ENCODE results near the gene CLDND1.

DNA sequence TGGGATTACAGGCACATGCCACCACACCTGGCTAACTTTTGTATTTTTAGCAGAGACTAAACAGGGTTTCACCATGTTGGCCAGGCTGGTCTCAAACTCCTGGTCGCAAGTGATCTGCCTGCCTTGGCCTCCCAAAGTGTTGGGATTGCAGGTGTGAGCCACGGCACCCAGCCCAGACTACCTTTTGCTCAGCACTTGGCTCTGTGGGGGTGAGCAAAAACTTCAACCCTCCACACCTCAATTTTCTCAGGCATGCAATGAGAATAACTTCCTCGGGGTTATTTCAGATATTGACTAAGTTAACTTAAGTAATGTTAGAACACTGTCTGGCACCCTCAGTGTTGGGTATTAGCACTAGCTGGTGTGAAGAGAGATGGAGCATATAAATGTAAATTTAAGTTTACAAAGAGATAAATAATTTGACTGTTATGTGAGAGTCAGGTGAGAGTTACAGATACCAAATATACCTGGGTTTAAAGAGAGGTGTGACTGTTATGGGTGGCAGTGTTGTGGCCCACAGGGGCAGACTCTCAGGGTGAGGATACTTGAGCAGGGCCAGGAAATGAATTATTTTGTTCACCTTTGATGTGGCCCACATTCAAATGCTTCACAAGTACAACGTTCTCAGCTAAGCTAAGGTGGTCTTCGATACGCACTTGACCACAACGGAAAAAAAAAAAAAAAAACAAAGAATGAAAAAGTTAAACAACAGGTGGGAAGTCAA, 41.7 kb upstream of the CLDND1 start:
- TF ChIP-seq, protein P1, sequence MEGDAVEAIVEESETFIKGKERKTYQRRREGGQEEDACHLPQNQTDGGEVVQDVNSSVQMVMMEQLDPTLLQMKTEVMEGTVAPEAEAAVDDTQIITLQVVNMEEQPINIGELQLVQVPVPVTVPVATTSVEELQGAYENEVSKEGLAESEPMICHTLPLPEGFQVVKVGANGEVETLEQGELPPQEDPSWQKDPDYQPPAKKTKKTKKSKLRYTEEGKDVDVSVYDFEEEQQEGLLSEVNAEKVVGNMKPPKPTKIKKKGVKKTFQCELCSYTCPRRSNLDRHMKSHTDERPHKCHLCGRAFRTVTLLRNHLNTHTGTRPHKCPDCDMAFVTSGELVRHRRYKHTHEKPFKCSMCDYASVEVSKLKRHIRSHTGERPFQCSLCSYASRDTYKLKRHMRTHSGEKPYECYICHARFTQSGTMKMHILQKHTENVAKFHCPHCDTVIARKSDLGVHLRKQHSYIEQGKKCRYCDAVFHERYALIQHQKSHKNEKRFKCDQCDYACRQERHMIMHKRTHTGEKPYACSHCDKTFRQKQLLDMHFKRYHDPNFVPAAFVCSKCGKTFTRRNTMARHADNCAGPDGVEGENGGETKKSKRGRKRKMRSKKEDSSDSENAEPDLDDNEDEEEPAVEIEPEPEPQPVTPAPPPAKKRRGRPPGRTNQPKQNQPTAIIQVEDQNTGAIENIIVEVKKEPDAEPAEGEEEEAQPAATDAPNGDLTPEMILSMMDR (IDR thresholded peaks at IDR 0.05): no peak
- peak in 1 of 2 donors; percentile 22 for TF ChIP-seq POLR2A (IDR thresholded peaks at IDR 0.05)
